OCI-LY7 (cell line): Measurements from ENCODE around the gene RGMB. TPM values are rescaled to one million over a fixed set of nuclear protein-coding genes. Genes with fewer than 3 reads are reported as not detected.

ENCODE experiments used
- BruUV-seq: library from RNA; stranded (reverse); fragments of 400-500 nt; replicated peaks from 2 replicates; lab custom pipeline; 2021; lab: Mats Ljungman, UMichigan
- CTCF ChIA-PET: fragments of 300-600 bp; sonication (Branson Sonifier 250); formaldehyde crosslinking; loops from one replicate; lab custom pipeline; 2022; ENCODE audit warnings: antibody characterized with exemption; ENCODE audit not compliant: unreplicated experiment; lab: Charles Lee
- POLR2A ChIA-PET: fragments of 300-600 bp; sonication (Branson Sonifier 250); formaldehyde crosslinking; loops from one replicate; lab custom pipeline; 2022; ENCODE audit warnings: antibody characterized with exemption; lab: Charles Lee
- DNase-seq: peaks from one replicate; pipeline ENCODE4 v3.0.0-alpha.2; 2015; ENCODE audit warnings: low spot score
- H2AFZ ChIP-seq: fragments of 200-600 bp; sonication (generic), shearing (Covaris generic); 2 replicates; pipeline ENCODE4 v1.6.1; 2014; ENCODE audit warnings: mild to moderate bottlenecking, antibody characterized with exemption, low read length, moderate library complexity
- H3K27ac ChIP-seq: fragments of 200-600 bp; sonication (generic); 2 replicates; pipeline ENCODE4 v1.5.1; 2014; ENCODE audit warnings: mixed run types, low read depth, mild to moderate bottlenecking, moderate library complexity, low read length, inconsistent platforms; ENCODE audit not compliant: poor library complexity, severe bottlenecking
- H3K36me3 ChIP-seq: fragments of 200-600 bp; sonication (generic); 2 replicates; pipeline ENCODE4 v1.6.1; 2014; ENCODE audit warnings: mild to moderate bottlenecking, antibody characterized with exemption, low read length, moderate library complexity, mixed read lengths; ENCODE audit not compliant: insufficient read depth
- H3K4me1 ChIP-seq: fragments of 200-600 bp; sonication (generic); 2 replicates; pipeline ENCODE4 v1.5.1; 2014; ENCODE audit warnings: mild to moderate bottlenecking, low read length; ENCODE audit not compliant: insufficient read depth, poor library complexity, severe bottlenecking
- H3K4me2 ChIP-seq: fragments of 200-600 bp; sonication (generic); 2 replicates; pipeline ENCODE4 v1.6.1; 2014; ENCODE audit warnings: mild to moderate bottlenecking, low read length
- H3K4me3 ChIP-seq: fragments of 200-600 bp; sonication (generic); 2 replicates; pipeline ENCODE4 v1.5.1; 2014; ENCODE audit warnings: mild to moderate bottlenecking, low read depth, low read length; ENCODE audit not compliant: poor library complexity, severe bottlenecking
- H3K79me2 ChIP-seq: fragments of 200-600 bp; sonication (generic); 2 replicates; pipeline ENCODE4 v1.6.1; 2016; ENCODE audit warnings: low read depth, mild to moderate bottlenecking, low read length, moderate library complexity, mixed read lengths; ENCODE audit not compliant: insufficient read depth
- H3K9me2 ChIP-seq: fragments of 200-600 bp; sonication (generic); 2 replicates; pipeline ENCODE4 v1.6.1; 2016; ENCODE audit warnings: mild to moderate bottlenecking, low read length, mixed read lengths; ENCODE audit not compliant: insufficient read depth
- H3K9me3 ChIP-seq: fragments of 200-600 bp; sonication (generic); 2 replicates; pipeline ENCODE4 v1.6.1; 2014; ENCODE audit warnings: mild to moderate bottlenecking, mixed run types, low read length, mixed read lengths
- H4K20me1 ChIP-seq: fragments of 200-600 bp; sonication (generic); 2 replicates; pipeline ENCODE4 v1.6.1; 2014; ENCODE audit warnings: mild to moderate bottlenecking, antibody characterized with exemption, low read length, moderate library complexity, mixed read lengths; ENCODE audit not compliant: insufficient read depth
- EZH2phosphoT487 ChIP-seq: fragments of 200-600 bp; sonication (generic); IDR thresholded peaks from 2 replicates; pipeline ENCODE4 v1.6.1; 2018; ENCODE audit warnings: low read depth, borderline replicate concordance, mild to moderate bottlenecking, mixed run types, antibody characterized with exemption, low read length, moderate library complexity, mixed read lengths
- intact Hi-C: fragments of 100-400 bp; cut with micrococcal nuclease; formaldehyde crosslinking; loops from one replicate; pipeline ENCODE4 v1.10.0; 2022; ENCODE audit not compliant: unreplicated experiment
- total RNA-seq, 2 experiments: library from RNA; depleted of rRNA in 1 of 2; stranded (reverse); fragments of >200 nt in 1 of 2; shearing (Covaris generic) in 1 of 2; gene quantifications; 2 replicates each; pipeline ENCODE4 v1.2.3, GENCODE V29; 2014 to 2022
- TF ChIP-seq, protein P1 (sequence below): fragments of 200-600 bp; sonication (generic); conservative IDR thresholded peaks from 2 replicates; pipeline ENCODE4 v1.5.1; 2014; ENCODE audit warnings: mild to moderate bottlenecking, antibody characterized with exemption, low read length, moderate library complexity, mixed read lengths

The RGMB gene
- total RNA-seq, 2 experiments from 2014 or later: 9.2 to 11.2 TPM

DNA sequence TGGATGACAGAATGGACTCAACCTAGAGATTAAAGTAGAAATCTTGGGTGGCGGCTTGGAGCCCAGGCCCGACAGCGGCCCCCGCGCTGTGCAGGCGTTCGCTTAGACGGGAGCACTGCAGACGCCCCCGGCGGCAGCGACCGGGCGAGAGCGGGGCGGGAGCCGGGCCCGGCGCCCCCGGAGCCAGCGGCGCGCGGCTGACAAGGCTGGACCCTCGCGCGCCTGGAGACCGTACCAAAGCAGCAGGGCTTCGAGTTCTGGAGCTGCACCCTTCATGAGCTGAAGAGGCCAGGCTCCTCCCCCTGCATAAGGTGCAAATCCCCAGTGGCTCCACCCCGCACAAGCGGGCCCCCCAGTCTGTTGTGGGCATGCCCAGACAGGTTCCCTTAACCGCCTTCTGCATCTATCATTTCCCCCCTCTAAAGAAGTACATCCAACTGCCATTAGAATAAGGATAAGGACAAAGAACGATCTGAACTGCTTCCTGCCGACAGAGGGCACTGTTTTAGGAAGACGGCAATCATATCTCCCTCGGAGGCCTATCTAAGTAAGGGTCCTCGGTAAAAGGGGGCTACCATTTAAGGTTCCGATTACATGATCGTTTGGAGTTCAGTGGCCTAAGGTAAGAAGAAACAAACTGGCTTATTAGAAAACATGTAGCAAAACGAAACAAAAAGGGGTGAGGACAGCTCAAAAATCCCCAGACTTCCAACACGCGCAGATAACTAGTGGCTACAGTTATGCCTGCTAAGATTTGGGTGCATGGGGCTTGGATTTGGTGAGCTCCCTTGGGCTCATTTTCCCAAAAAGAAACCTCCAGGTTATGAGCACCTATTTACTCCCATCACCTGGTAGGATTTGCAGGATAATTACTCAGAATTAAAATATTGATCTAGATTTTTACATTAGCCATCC lies 66.3 kb downstream of the RGMB start:
- no TSS peak for BruUV-seq
- TF ChIP-seq, protein P1, sequence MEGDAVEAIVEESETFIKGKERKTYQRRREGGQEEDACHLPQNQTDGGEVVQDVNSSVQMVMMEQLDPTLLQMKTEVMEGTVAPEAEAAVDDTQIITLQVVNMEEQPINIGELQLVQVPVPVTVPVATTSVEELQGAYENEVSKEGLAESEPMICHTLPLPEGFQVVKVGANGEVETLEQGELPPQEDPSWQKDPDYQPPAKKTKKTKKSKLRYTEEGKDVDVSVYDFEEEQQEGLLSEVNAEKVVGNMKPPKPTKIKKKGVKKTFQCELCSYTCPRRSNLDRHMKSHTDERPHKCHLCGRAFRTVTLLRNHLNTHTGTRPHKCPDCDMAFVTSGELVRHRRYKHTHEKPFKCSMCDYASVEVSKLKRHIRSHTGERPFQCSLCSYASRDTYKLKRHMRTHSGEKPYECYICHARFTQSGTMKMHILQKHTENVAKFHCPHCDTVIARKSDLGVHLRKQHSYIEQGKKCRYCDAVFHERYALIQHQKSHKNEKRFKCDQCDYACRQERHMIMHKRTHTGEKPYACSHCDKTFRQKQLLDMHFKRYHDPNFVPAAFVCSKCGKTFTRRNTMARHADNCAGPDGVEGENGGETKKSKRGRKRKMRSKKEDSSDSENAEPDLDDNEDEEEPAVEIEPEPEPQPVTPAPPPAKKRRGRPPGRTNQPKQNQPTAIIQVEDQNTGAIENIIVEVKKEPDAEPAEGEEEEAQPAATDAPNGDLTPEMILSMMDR: peak; percentile 60; the same call in 1 of the 2 replicates
- no peak for TF ChIP-seq EZH2phosphoT487
- Histone ChIP-seq H3K4me1 (no peaks in the 10 kb centered on the region), H3K4me3 (no peak overlapping the region), H3K4me2 (no peak overlapping the region), H2AFZ (no peak overlapping the region), H3K9me3 (peaks cover 7% of the 10 kb centered on the region; the same call in 1 of the 2 replicates), H3K79me2 (no peaks in the 10 kb centered on the region), H3K9me2 (no peaks in the 10 kb centered on the region), H3K36me3 (no peaks in the 10 kb centered on the region), H4K20me1 (no peaks in the 10 kb centered on the region), H3K27ac (no peak overlapping the region)
- intact Hi-C loops: no loop called here
- ChIA-PET CTCF (no interaction called here), POLR2A (interaction anchor here (0.7 kb wide), 1 partner anchor 130 kb away, joined by 11 read pairs; no protein-coding TSS in a partner anchor)
- peak; percentile 9 for DNase-seq

DNA sequence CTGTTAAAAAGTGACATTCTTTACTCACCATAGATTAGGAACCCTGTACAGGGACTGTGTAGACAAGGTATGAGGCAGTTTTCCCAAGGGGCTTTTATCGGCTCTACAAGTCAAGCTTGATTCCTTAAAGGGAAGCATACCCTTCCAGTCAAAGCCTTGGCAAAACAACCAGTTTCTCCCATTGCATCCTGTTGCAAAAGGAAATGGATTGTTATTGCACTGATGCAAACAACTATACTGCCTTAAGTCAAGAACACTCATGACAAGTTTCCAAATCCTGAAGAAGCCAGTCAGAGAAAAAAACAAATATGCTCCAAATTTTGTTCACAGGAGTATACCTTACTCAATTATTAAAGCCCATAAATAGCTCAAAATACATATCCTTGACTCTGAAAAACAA lies 67.5 kb downstream of the RGMB start:
- BruUV-seq: no TSS peak
- intact Hi-C loops: no loop called here
- H4K20me1 ChIP-seq: no peaks in the 10 kb centered on the region
- no peak overlapping the region for H3K4me3 ChIP-seq
- DNase-seq: no peak
- H3K4me1 ChIP-seq: no peaks in the 10 kb centered on the region
- ChIA-PET CTCF (no interaction called here), POLR2A (interaction anchor here (0.7 kb wide), 1 partner anchor 81 kb away, joined by 4 read pairs; no protein-coding TSS in a partner anchor)
- H3K79me2 ChIP-seq: no peaks in the 10 kb centered on the region
- no peaks in the 10 kb centered on the region for H3K36me3 ChIP-seq
- H3K4me2 ChIP-seq: no peak overlapping the region
- peaks cover 7% of the 10 kb centered on the region; the same call in 1 of the 2 replicates for H3K9me3 ChIP-seq
- TF ChIP-seq, protein P1: no peak
- no peak for TF ChIP-seq EZH2phosphoT487
- H3K27ac ChIP-seq: no peak overlapping the region
- H2AFZ ChIP-seq: no peak overlapping the region
- no peaks in the 10 kb centered on the region for H3K9me2 ChIP-seq

DNA sequence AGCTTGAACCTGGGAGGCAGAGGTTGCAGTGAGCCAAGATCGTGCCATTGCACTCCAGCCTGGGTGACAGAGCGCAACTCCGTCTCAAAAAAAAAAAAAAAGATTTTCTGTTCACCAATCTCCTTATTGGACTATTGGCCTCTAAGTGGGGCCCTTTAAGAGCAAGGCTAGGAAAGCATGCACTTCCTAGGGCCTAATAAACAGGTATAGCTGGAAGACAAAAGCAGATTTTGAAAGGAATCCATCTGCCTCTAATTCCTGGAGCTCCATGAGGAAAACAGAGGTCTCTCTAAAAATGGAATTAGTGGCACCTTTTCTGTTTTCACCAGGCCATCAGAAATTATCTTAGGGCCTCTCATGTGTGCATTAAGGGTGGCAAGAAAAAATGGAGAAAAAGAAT lies 70.0 kb downstream of the RGMB start:
- peaks cover 7% of the 10 kb centered on the region; the same call in 1 of the 2 replicates for H3K9me3 ChIP-seq
- intact Hi-C loops: no loop called here
- H4K20me1 ChIP-seq: no peaks in the 10 kb centered on the region
- H3K4me2 ChIP-seq: no peak overlapping the region
- no peaks in the 10 kb centered on the region for H3K9me2 ChIP-seq
- ChIA-PET POLR2A (interaction anchor here (1.2 kb wide), 1 partner anchor 8 kb away, joined by 3 read pairs; no protein-coding TSS in a partner anchor), CTCF (no interaction called here)
- no peak overlapping the region for H3K27ac ChIP-seq
- DNase-seq: no peak
- TF ChIP-seq, protein P1: no peak
- TF ChIP-seq EZH2phosphoT487: no peak
- no peaks in the 10 kb centered on the region for H3K79me2 ChIP-seq
- H3K4me3 ChIP-seq: no peak overlapping the region
- H3K36me3 ChIP-seq: no peaks in the 10 kb centered on the region
- BruUV-seq: no TSS peak
- H2AFZ ChIP-seq: no peak overlapping the region
- no peaks in the 10 kb centered on the region for H3K4me1 ChIP-seq
